ENCODE measurements around the gene STK10. TPM values are rescaled to one million over a fixed set of nuclear protein-coding genes. Genes with fewer than 3 reads are reported as not detected.

The STK10 gene
- total RNA-seq = 10 to 100 TPM; 16.1 to 23.2 TPM

- intact Hi-C loops (cut with DNase I) = loop anchor here (2.0 to 5.0 kb wide), 2 partner anchors 81 to 94 kb away; partner anchors contain the start of gene UBTD2
- Histone ChIP-seq H3K27me3 (no peaks in the 10 kb centered on the region), H3K4me3 (peak within 1 kb of the TSS; percentile 97)
Measured at GRCh38 chr5:172188033-172188892, at the start of gene STK10. TSS of gene STK10 (minus strand) at chr5:172188224. CDS start at chr5:172188042, 182 bp downstream.

GRCh38 chr5:172235827-172236736 lies 48.1 kb upstream of the STK10 start:
- no peak overlapping the region for H3K4me3 ChIP-seq
- peak overlapping the region; percentile 72 for H3K27ac ChIP-seq
- DNase-seq = peak; percentile 87
- no peaks in the 10 kb centered on the region for H3K9me3 ChIP-seq
- no peaks in the 10 kb centered on the region for H3K4me1 ChIP-seq
- no peak for TF ChIP-seq CTCF (IDR thresholded peaks at IDR 0.05)
- peak overlapping the region in 1 of 2 donors; percentile 63 for H3K9ac ChIP-seq (ENCODE audit: low read depth in 2 of 2, low read length in 2 of 2)
- H3K36me3 ChIP-seq = no peaks in the 10 kb centered on the region
- intact Hi-C loops (cut with DNase I) = no loop called here
- no peaks in the 10 kb centered on the region for H3K27me3 ChIP-seq

More at GRCh38 chr5:172188033-172188892, at the start of gene STK10:
- TF ChIP-seq CTCF (IDR thresholded peaks at IDR 0.05) = peak; percentile 88
- Histone ChIP-seq H3K4me1 (no peaks in the 10 kb centered on the region), H3K9me3 (no peaks in the 10 kb centered on the region), H3K9ac (ENCODE audit: low read depth in 2 of 2, low read length in 2 of 2) (peak within 1 kb of the TSS; percentile 86 to 99), H3K27ac (peak within 1 kb of the TSS; percentile 95), H3K36me3 (no peaks in the 10 kb centered on the region)
- peak; percentile 90 for DNase-seq

- no peak for TF ChIP-seq CTCF (IDR thresholded peaks at IDR 0.05)
- Histone ChIP-seq H3K27ac (peak overlapping the region; percentile 72), H3K9ac (ENCODE audit: low read depth in 2 of 2, low read length in 2 of 2) (peak overlapping the region in 1 of 2 donors; percentile 63), H3K4me3 (no peak overlapping the region), H3K36me3 (no peaks in the 10 kb centered on the region), H3K27me3 (no peaks in the 10 kb centered on the region), H3K4me1 (no peaks in the 10 kb centered on the region), H3K9me3 (no peaks in the 10 kb centered on the region)
- DNase-seq = no peak
- intact Hi-C loops (cut with DNase I) = no loop called here
Measured at GRCh38 chr5:172235132-172235780, 47.2 kb upstream of the STK10 start.

GRCh38 chr5:172234031-172234430 lies 46.0 kb upstream of the STK10 start:
- Histone ChIP-seq H3K27ac (peak overlapping the region; percentile 72), H3K4me3 (no peak overlapping the region), H3K9me3 (no peaks in the 10 kb centered on the region), H3K4me1 (no peaks in the 10 kb centered on the region), H3K36me3 (no peaks in the 10 kb centered on the region), H3K27me3 (no peaks in the 10 kb centered on the region), H3K9ac (ENCODE audit: low read depth in 2 of 2, low read length in 2 of 2) (no peak overlapping the region)
- DNase-seq = no peak
- no peak for TF ChIP-seq CTCF (IDR thresholded peaks at IDR 0.05)
- intact Hi-C loops (cut with DNase I) = no loop called here

GRCh38 chr5:172229904-172230303 lies 41.9 kb upstream of the STK10 start:
- Histone ChIP-seq H3K4me3 (no peak overlapping the region), H3K4me1 (no peaks in the 10 kb centered on the region), H3K27me3 (no peaks in the 10 kb centered on the region), H3K27ac (no peak overlapping the region), H3K9me3 (no peaks in the 10 kb centered on the region), H3K36me3 (no peaks in the 10 kb centered on the region), H3K9ac (ENCODE audit: low read depth in 2 of 2, low read length in 2 of 2) (no peak overlapping the region)
- DNase-seq = no peak
- no peak for TF ChIP-seq CTCF (IDR thresholded peaks at IDR 0.05)
- intact Hi-C loops (cut with DNase I) = no loop called here

Data from colonic mucosa (tissue), 4 donors.